WTC11 (cell line): Measurements from ENCODE around the gene OSBPL6.

ENCODE experiments used
- ARID4B ChIP-seq: sonication (generic); formaldehyde crosslinking; IDR thresholded peaks from 2 replicates; pipeline ENCODE4 v1.8.0; 2023; ENCODE audit warnings: missing genetic modification reagents, mild to moderate bottlenecking, borderline replicate concordance
- ATF2 ChIP-seq: sonication (generic); formaldehyde crosslinking; IDR thresholded peaks from 2 replicates; pipeline ENCODE4 v1.8.1; 2022; ENCODE audit warnings: low read depth, missing genetic modification reagents, borderline replicate concordance
- CBFB ChIP-seq: sonication (generic); formaldehyde crosslinking; IDR thresholded peaks from 2 replicates; pipeline ENCODE4 v1.8.1; 2022; ENCODE audit warnings: mild to moderate bottlenecking, low read depth, missing genetic modification reagents
- CREB1 ChIP-seq: sonication (generic); formaldehyde crosslinking; IDR thresholded peaks from 2 replicates; pipeline ENCODE4 v1.8.0; 2023; ENCODE audit warnings: mild to moderate bottlenecking, missing genetic modification reagents
- CTCF ChIP-seq: fragments of 200-600 bp; IDR thresholded peaks from 2 replicates; pipeline ENCODE4 v1.8.0; 2022; ENCODE audit warnings: antibody characterized with exemption
- ELF4 ChIP-seq: sonication (generic); formaldehyde crosslinking; IDR thresholded peaks from 2 replicates; pipeline ENCODE4 v1.8.1; 2022; ENCODE audit warnings: low read depth, mild to moderate bottlenecking, moderate library complexity, missing genetic modification reagents
- IRF2 ChIP-seq: sonication (generic); formaldehyde crosslinking; IDR thresholded peaks from 2 replicates; pipeline ENCODE4 v1.8.0; 2022; ENCODE audit warnings: low read depth, missing genetic modification reagents, borderline replicate concordance
- JUN ChIP-seq: sonication (generic); formaldehyde crosslinking; IDR thresholded peaks from 2 replicates; pipeline ENCODE4 v1.8.0; 2023; ENCODE audit warnings: mild to moderate bottlenecking, missing genetic modification reagents
- MXD4 ChIP-seq: fragments of 250-450 bp; sonication (Bioruptor Pico); IDR thresholded peaks from 2 replicates; pipeline ENCODE4 v1.8.0; 2021; ENCODE audit warnings: mild to moderate bottlenecking, moderate library complexity, borderline replicate concordance
- NR2C2 ChIP-seq: sonication (generic); formaldehyde crosslinking; IDR thresholded peaks from 2 replicates; pipeline ENCODE4 v1.8.0; 2022; ENCODE audit warnings: mild to moderate bottlenecking, missing genetic modification reagents
- SMAD4 ChIP-seq: sonication (generic); formaldehyde crosslinking; IDR thresholded peaks from 2 replicates; pipeline ENCODE4 v1.8.0; 2022; ENCODE audit warnings: mild to moderate bottlenecking, missing genetic modification reagents
- ZBTB43 ChIP-seq: sonication (generic); formaldehyde crosslinking; IDR thresholded peaks from 2 replicates; pipeline ENCODE4 v1.8.1; 2023; ENCODE audit warnings: mild to moderate bottlenecking, missing genetic modification reagents

GRCh38 chr2:178238750-178239149 is 44.4 kb downstream of the OSBPL6 start:
- TF ChIP-seq JUN (CRISPR knock-in tag) (no peak), CTCF (no peak), ELF4 (no peak), NR2C2 (no peak), CBFB (CRISPR knock-in tag) (no peak), ZBTB43 (CRISPR knock-in tag) (no peak), IRF2 (CRISPR knock-in tag) (no peak), CREB1 (no peak), SMAD4 (CRISPR knock-in tag) (no peak), MXD4 (no peak), ATF2 (CRISPR knock-in tag) (no peak), ARID4B (no peak)
